ENCODE data around the gene LRMDA. TPM values are rescaled to one million over a fixed set of nuclear protein-coding genes. Genes with fewer than 3 reads are reported as not detected.

The LRMDA gene
- total RNA-seq, 4 donors from 2014 or later = 12.0 to 15.9 (median 13.9) TPM

DNA sequence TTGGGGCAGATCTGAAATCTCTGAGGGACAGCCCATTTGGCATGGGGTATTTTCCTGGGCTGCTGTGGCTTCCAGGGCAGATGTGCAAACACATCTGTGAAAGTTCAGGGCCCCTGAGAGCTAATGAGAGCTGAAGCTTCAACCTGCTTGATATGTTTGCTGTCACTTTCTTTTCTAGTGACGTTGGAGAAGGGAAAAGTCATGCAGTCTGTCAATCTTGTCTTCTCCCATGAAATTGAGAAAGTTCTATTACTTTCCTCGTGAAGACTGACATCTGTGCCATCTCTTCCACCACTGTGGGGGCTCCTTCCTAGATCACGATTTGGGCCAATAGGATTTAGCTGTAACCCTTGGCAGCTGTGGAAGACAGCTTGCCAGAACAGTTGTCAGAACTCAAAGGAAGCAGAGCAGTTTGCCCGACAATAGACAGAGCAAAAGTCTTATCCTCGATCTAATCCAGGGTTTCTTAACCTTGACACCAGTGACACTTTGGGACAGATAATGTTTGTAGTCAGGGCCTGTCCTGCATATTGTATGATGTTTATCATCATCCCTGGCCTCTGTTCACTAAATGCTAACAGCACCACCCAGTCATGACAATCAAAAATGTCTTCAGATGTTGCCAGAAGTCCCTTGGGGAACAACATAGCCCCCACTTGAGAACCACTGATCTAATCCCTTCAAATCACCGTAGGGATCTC, 586.5 kb downstream of the LRMDA start:
- TF ChIP-seq, protein P1, sequence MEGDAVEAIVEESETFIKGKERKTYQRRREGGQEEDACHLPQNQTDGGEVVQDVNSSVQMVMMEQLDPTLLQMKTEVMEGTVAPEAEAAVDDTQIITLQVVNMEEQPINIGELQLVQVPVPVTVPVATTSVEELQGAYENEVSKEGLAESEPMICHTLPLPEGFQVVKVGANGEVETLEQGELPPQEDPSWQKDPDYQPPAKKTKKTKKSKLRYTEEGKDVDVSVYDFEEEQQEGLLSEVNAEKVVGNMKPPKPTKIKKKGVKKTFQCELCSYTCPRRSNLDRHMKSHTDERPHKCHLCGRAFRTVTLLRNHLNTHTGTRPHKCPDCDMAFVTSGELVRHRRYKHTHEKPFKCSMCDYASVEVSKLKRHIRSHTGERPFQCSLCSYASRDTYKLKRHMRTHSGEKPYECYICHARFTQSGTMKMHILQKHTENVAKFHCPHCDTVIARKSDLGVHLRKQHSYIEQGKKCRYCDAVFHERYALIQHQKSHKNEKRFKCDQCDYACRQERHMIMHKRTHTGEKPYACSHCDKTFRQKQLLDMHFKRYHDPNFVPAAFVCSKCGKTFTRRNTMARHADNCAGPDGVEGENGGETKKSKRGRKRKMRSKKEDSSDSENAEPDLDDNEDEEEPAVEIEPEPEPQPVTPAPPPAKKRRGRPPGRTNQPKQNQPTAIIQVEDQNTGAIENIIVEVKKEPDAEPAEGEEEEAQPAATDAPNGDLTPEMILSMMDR (IDR thresholded peaks at IDR 0.05) = no peak
- no peak for ATAC-seq (ENCODE audit: low FRiP score)

DNA sequence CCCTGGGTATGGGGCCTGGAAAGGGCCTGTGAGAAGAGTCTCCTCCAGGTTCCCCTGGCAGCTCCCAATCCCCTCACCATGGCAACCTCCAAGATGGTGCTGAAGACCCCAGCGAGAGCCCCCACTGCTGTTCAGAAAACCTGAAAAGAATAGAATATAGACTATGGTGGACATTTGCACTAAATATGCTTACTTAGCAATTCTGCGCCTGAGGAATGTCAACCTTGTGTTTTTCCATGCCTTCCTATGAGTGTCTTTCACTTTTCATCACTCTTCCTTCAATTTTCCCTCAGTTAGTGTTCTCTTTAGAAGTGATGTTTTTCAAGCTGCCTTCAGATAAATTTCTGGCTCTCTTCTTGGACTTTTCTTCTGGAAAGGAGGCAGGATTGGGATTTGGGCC, 589.2 kb downstream of the LRMDA start:
- TF ChIP-seq, protein P1 (IDR thresholded peaks at IDR 0.05) = no peak
- DNase-seq (ENCODE audit: low spot score) = no peak
- no peak for ATAC-seq (ENCODE audit: low FRiP score)

More for the DNA sequence above, 586.5 kb downstream of the LRMDA start:
- DNase-seq (ENCODE audit: low spot score) = no peak

DNA sequence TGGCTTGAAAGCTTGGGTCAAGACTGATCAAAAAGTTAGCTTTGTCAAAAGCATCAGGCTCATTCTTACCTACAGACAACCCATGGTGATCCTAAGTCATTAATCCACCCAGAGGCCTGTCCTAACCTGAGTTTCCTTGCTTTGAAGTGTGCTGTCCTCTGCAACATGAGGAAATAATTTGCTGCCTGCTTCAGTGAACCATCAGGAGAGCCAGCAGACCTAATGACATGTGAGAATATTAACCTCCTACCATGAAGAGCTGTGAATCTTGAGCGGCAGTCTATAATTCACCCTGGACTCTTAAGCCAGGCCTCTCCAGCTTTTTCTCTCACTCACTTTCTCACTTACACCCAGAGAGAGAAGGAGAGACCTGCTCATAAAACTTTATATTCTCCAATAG, 590.0 kb downstream of the LRMDA start:
- ATAC-seq (ENCODE audit: low FRiP score) = no peak

DNA sequence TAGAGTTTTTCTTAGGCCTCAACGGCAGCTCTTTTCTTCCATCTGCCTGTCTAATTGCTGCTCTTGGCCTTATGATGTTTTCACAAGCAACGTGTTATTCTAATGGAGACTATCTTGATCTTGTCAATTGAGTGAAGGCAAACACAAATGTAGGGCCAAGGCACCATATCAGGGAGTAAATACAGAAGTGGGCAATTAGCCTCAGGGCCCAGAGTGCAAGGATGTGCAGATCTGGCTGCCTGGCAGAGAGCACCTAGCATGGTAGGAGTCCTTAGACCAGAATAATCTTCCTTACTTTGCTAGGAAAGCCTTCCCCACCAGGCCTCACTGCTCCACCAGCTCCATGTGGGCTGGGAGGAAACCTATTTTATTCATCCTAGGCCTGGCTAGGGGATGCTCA, 590.9 kb downstream of the LRMDA start:
- ATAC-seq (ENCODE audit: low FRiP score) = no peak

More for the DNA sequence above, 590.0 kb downstream of the LRMDA start:
- no peak for DNase-seq (ENCODE audit: low spot score)
- TF ChIP-seq, protein P1 (IDR thresholded peaks at IDR 0.05) = no peak

DNA sequence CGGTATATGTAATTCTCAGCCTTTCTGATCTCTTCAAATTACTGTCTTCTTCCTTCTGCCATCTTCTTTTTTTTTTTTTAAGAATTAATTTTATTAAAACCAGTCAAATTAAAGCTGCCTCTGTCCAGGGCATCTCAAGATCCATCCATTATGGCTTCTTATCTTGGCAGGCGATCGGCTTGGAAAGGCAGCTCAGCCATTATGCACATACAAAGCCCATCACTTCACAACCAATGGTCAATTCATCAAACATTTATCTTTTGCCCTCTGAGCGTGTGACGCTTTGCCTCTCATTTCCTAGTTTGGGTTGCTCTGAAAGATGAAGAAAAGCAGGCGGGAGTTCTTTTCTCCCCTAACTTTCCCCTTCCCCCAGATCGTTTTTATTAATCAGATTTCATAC, 591.6 kb downstream of the LRMDA start:
- TF ChIP-seq, protein P1 (IDR thresholded peaks at IDR 0.05) = no peak
- ATAC-seq (ENCODE audit: low FRiP score) (no peak), DNase-seq (ENCODE audit: low spot score) (no peak)

More for the DNA sequence above, 590.9 kb downstream of the LRMDA start:
- TF ChIP-seq, protein P1 (IDR thresholded peaks at IDR 0.05) = no peak
- DNase-seq (ENCODE audit: low spot score) = no peak

DNA sequence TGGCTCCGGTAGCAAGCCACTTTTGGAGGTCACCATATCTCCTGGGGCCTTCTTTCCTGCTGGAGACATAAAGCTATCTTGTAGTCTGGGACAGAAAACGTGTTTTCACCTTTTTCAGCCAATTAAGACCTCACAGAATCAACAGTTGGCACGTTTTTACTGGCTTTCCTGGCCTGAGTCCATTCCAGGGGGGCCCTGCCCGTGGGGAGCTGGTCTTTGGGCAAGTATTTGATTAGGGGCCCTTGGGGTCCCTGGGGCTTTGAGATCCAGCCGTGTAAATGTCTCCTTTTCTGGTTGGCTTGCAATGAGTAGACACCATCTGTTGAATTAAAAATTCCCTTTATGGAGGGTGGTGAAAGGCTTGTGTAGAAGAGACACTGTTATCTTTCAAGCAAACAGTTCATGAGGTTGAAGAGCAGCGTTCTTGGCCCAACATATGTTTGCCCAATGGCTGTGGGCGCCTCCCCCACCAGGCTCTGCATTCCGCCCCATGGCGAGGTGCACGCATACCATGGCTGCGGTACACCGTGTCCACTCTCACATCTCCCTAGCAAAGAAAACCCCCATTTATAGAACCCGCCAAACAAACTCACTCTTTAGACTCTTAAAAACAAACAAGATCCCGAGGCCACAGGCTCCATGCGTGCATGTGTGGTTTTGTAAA, 593.2 kb downstream of the LRMDA start:
- DNase-seq (ENCODE audit: low spot score) (no peak), ATAC-seq (ENCODE audit: low FRiP score) (no peak)
- TF ChIP-seq, protein P1 (IDR thresholded peaks at IDR 0.05) = no peak

DNA sequence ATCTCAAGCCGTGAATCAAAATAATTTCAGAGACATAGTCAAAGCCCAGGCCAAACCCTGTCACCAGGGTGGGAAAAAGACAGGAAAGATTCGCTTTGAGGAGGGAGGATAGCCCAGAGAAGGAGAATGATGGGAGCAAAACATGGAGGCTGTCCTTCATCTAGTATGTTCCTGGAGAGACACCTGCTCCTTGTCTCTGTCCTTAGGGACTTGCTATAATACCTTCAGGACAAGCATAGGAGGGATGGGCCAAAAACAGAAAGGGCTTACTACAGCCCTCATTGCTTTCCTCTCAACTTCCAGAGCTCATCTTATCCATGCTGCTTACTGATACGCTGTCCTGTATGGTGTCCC, 593.7 kb downstream of the LRMDA start:
- DNase-seq (ENCODE audit: low spot score) = no peak
- TF ChIP-seq, protein P1 (IDR thresholded peaks at IDR 0.05) = no peak
- ATAC-seq (ENCODE audit: low FRiP score) = no peak

Measured in omental fat pad (tissue), 4 donors.